IPS DF 6.9 (cell line): Measurements from ENCODE around the gene WDR27.

Experiments
- DNase-seq: peaks from one replicate; pipeline ENCODE4 v3.0.0-alpha.2; 2013; ENCODE audit warnings: low read depth, low spot score
- H3K27ac ChIP-seq: one replicate; pipeline ENCODE4 v1.5.1; 2013; ENCODE audit warnings: low read length, control low read depth
- H3K27me3 ChIP-seq: 2 replicates; pipeline ENCODE4 v1.6.1; 2013; ENCODE audit warnings: mild to moderate bottlenecking, low read length; ENCODE audit not compliant: control insufficient read depth, insufficient read depth
- H3K36me3 ChIP-seq: 2 replicates; pipeline ENCODE4 v1.6.1; 2013; ENCODE audit warnings: low read length; ENCODE audit not compliant: control insufficient read depth, insufficient read depth
- H3K4me1 ChIP-seq: 2 replicates; pipeline ENCODE4 v1.6.1; 2013; ENCODE audit warnings: low read length; ENCODE audit not compliant: control insufficient read depth, insufficient read depth
- H3K4me3 ChIP-seq: 2 replicates; pipeline ENCODE4 v1.5.1; 2013; ENCODE audit warnings: mild to moderate bottlenecking, low read length
- H3K9me3 ChIP-seq: 2 replicates; pipeline ENCODE4 v1.6.1; 2013; ENCODE audit warnings: low read length, inconsistent platforms; ENCODE audit not compliant: control insufficient read depth, insufficient read depth
- WGBS: extraction: QIAGEN DNeasy Blood & Tissue Kit; methylation state at CpG from one replicate; pipeline ENCODE4 v1.1.7; 2013; ENCODE audit warnings: mixed read lengths, missing lambda C conversion rate; ENCODE audit not compliant: insufficient read length, insufficient coverage; 5-methylcytosine and 5-hydroxymethylcytosine counted together

Gene WDR27

DNA sequence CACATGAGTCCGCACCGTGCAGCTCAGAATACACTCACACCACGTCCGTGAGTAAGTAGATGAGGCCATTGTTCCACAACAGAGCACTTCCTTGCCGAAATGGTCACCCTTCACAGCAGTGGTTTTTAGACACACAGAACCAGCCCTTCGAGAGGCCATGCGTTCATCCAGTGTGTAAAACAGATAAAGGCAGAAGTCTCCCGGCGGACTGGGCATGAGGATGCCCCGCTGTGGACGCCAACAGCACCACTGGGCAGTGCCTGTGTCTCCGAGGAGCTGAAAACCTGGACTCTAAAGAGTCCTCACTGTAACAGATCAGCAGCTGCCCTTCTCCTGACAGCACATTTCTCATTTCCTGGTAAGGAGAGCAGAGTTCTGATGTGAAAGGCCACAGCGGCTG, 75.2 kb downstream of the WDR27 start:
- WGBS: no CpG with 5 or more reads among the region's 13 CpGs
- Histone ChIP-seq H3K4me1 (no peaks in the 10 kb centered on the region; the same call in 1 of the 2 replicates), H3K9me3 (no peaks in the 10 kb centered on the region), H3K4me3 (no peak overlapping the region), H3K36me3 (peaks cover 10% of the 10 kb centered on the region), H3K27ac (no peak overlapping the region), H3K27me3 (no peaks in the 10 kb centered on the region)
- DNase-seq: no peak

DNA sequence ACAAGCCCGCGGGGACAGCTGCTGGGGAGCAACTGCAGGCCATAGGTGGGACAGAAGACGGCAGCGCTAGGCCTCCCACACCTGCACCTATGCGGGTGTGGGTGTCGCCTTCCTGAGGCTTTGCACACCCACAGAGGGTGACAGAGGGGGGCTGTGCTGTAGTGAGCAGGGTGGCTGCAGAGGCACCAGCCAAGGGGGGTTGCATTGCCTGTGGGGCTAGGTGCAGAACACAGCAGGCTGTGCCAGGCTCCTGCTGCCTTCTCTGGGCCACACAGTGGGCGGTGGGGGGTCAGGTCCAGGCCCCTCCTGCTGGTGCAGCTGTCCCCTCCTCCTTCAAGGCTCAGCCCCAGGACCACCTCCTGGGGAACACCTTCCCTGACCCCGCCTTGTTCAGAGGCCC, 75.7 kb downstream of the WDR27 start:
- H3K4me3 ChIP-seq: no peak overlapping the region
- no CpG with 5 or more reads among the region's 8 CpGs for WGBS
- no peak for DNase-seq
- H3K4me1 ChIP-seq: peaks cover 1% of the 10 kb centered on the region; the same call in 1 of the 2 replicates
- peaks cover 10% of the 10 kb centered on the region for H3K36me3 ChIP-seq
- no peaks in the 10 kb centered on the region for H3K9me3 ChIP-seq
- no peak overlapping the region for H3K27ac ChIP-seq
- no peaks in the 10 kb centered on the region for H3K27me3 ChIP-seq

DNA sequence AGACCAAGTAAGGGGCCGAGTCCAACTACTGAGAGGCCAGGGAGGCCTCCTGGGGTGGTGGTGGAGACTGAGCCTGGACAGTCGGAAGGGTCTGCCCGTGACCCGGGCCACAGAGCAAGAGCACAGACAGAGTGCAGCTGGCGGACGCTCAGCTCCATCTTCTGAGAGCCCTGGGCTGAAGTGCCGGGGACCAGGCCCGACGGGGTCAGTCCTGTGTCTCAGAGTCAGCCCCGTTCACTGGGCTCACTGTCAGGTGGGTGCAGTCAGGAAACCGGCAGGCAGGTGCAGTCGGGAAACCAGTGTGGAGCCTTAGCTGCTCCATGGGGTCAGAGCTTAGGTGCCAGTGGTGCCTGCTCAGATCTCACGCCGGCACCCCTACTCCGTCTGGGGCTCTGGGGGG, 76.5 kb downstream of the WDR27 start:
- DNase-seq: no peak
- no peak overlapping the region for H3K27ac ChIP-seq
- H3K36me3 ChIP-seq: peaks cover 10% of the 10 kb centered on the region

DNA sequence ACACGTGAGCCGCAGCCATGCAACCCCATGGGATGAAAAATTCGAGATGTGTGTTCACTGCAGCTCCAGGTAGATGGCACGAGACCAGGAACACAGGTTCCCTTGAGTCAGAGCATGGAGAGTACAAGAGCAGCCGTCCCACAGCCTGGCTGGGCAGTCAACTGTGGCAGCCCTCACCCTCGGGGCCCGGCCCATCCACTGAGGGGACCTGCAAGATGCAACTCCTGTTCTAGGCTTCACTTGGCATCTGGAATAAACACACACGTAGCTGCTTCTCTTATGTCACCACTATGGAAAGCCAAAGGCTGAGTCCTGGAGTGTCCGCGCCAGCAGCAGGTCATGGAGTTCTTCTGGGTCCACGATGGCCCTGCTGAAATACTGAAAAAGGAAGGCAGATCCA, 77.0 kb downstream of the WDR27 start:
- Histone ChIP-seq H3K9me3 (no peaks in the 10 kb centered on the region), H3K4me3 (no peak overlapping the region), H3K36me3 (peaks cover 10% of the 10 kb centered on the region), H3K27me3 (no peaks in the 10 kb centered on the region), H3K27ac (no peak overlapping the region), H3K4me1 (peaks cover 6% of the 10 kb centered on the region; the same call in 1 of the 2 replicates)
- no CpG with 5 or more reads among the region's 11 CpGs for WGBS
- DNase-seq: no peak

More for the DNA sequence above, 76.5 kb downstream of the WDR27 start:
- no CpG with 5 or more reads among the region's 15 CpGs for WGBS
- Histone ChIP-seq H3K4me1 (peaks cover 4% of the 10 kb centered on the region; the same call in 1 of the 2 replicates), H3K4me3 (no peak overlapping the region), H3K9me3 (no peaks in the 10 kb centered on the region), H3K27me3 (no peaks in the 10 kb centered on the region)

DNA sequence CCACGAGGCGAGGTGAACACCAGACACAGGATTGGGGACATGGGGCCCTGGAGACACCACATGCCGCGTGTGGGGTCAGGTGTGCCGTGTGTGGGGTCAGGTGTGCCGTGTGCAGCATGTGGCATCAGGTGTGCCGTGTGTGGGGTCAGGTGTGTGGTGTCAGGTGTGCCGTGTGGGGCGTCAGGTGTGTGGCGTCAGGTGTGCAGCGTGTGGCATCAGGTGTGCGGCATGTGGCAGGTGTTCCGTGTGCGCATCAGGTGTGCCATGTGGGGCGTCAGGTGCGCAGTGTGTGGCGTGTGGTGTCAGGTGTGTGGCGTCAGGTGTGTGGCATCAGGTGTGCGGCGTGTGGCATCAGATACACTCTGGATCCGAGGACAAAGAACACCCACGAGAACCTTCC, 77.9 kb downstream of the WDR27 start:
- WGBS: no CpG with 5 or more reads among the region's 22 CpGs
- no peaks in the 10 kb centered on the region for H3K9me3 ChIP-seq
- no peak for DNase-seq

DNA sequence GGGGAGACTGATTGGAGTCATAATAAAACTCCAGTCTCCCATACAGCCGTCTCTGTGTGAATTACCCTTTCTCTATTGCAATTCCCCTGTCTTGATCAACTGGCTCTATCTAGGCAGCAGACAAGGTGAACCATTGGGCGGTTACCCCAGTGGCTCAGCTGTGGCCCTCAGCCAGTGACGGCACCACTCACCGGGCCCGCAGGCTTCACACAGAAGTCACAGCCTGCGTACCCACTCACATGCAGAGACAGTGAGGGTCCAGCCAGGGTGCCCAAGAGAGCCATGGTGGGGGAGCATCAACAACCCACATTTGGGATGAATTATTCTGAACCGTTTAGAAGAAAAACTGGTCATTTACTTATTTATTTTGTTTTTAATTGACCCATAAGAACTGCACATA, 78.5 kb downstream of the WDR27 start:
- H3K36me3 ChIP-seq: peaks cover 10% of the 10 kb centered on the region
- no peak overlapping the region for H3K27ac ChIP-seq
- no peak for DNase-seq
- H3K27me3 ChIP-seq: no peaks in the 10 kb centered on the region
- H3K4me1 ChIP-seq: peaks cover 6% of the 10 kb centered on the region; the same call in 1 of the 2 replicates
- H3K9me3 ChIP-seq: no peaks in the 10 kb centered on the region
- WGBS: no CpG with 5 or more reads among the region's 7 CpGs
- no peak overlapping the region for H3K4me3 ChIP-seq

More for the DNA sequence above, 77.9 kb downstream of the WDR27 start:
- no peak overlapping the region for H3K27ac ChIP-seq
- H3K27me3 ChIP-seq: no peaks in the 10 kb centered on the region
- H3K4me3 ChIP-seq: no peak overlapping the region
- H3K4me1 ChIP-seq: peaks cover 6% of the 10 kb centered on the region; the same call in 1 of the 2 replicates
- H3K36me3 ChIP-seq: peaks cover 10% of the 10 kb centered on the region

DNA sequence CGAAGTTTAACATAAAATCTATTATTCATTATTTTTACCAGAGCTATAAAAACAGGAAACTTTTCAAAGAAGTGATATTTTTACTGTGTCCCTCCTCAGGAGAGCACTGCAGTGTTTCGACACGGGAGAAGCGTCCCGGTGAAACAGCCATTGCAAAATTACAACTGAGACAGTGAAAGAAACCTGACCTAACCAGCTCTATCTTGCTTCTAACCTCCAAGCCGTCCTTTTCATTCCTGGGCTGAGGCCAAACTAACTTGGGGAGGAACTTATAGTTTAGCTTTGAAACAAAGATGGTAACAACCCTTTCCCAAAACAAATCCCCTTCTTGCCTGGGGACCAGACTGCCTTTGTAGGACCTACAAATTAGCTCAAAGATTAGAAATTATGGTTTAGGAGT, 79.2 kb downstream of the WDR27 start:
- H3K9me3 ChIP-seq: no peaks in the 10 kb centered on the region
- peaks cover 6% of the 10 kb centered on the region; the same call in 1 of the 2 replicates for H3K4me1 ChIP-seq
- no CpG with 5 or more reads among the region's 6 CpGs for WGBS
- H3K27me3 ChIP-seq: no peaks in the 10 kb centered on the region
- no peak overlapping the region for H3K4me3 ChIP-seq
- DNase-seq: no peak
- H3K27ac ChIP-seq: no peak overlapping the region
- H3K36me3 ChIP-seq: peaks cover 10% of the 10 kb centered on the region

DNA sequence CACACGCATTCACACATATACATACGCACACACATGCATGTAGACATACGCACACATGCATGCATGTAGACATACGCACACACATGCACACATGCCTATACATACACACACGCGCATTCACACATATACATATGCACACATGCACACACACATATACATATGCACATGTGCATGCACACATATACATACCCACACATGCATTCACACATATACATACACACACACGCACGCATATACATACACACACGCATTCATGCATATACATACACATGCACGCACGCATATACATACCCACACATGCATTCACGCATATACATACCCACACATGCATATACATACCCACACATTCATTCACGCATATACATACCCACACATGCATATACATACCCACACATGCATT, 80.5 kb downstream of the WDR27 start:
- no peak for DNase-seq
- H3K36me3 ChIP-seq: peaks cover 6% of the 10 kb centered on the region
- H3K4me1 ChIP-seq: peaks cover 6% of the 10 kb centered on the region; the same call in 1 of the 2 replicates
- WGBS: 100% methylated on average over 7 of the region's 13 CpGs
- H3K4me3 ChIP-seq: no peak overlapping the region
- H3K27me3 ChIP-seq: no peaks in the 10 kb centered on the region
- H3K27ac ChIP-seq: no peak overlapping the region
- H3K9me3 ChIP-seq: no peaks in the 10 kb centered on the region

DNA sequence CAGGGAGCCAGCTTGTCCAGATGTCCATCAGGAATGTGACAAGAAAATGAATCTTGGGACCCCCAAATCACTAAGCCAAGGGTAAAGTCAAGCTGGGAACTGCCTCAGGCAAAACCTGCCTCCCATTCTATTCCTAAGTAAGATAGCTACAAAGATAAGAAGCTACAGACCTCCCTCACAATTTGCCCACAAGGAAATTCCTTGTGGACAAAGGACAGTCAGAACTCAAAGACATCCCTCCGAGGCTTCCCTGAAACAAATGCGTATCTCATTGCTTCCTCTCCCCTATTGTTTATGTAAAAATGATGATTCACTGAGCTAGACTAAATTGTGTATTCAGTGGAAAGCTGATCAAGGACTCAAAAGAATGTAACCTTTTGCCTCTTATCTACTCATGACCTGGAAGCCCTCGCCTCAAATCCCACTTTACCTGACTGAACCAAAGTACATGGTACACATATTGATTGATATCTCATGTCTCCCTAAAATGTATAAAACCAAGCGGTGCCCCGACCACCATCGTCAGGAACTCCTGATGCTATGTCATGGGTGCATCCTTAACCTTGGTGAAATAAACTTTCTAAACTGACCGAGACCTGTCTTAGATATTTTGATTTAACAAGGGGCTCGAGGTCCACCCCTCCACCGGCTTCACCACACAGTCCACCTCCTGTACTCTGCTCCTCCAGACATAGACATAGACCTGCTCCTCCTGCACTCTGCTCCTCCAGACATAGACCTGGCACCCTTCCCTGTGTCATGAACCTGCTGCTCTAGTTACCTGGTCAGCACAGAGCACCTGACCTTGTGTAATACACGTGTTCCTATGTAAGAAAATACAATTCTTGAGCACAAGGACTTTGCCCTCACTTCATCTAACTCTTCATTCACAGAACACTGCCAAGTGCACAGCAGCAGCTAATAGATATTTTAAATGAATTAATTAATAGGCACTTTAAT, 81.4 kb downstream of the WDR27 start:
- no peaks in the 10 kb centered on the region for H3K9me3 ChIP-seq
- H3K27me3 ChIP-seq: no peaks in the 10 kb centered on the region
- H3K36me3 ChIP-seq: peaks cover 4% of the 10 kb centered on the region; the same call in 1 of the 2 replicates
- H3K4me3 ChIP-seq: no peak overlapping the region
- DNase-seq: no peak
- WGBS: no CpG with 5 or more reads among the region's 10 CpGs
- H3K27ac ChIP-seq: no peak overlapping the region
- peaks cover 6% of the 10 kb centered on the region; the same call in 1 of the 2 replicates for H3K4me1 ChIP-seq

DNA sequence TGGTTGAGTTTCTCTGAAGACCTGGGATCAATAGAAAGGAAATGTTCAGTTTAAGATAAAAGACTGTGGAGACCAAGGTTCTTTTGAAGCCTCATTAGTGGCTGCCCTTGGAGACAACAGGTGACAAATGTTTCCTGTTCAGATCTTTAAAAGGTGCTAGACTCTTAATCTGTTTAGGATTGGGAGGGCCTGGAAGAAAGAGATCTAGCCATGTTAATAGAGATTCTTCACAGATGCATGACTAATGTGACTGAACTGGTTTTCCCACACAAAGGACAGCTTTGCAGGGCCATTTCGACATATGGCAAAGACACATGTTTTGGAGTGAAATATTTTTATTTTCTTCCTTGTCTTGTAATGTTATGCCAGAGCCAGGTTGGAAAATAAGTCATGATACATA, 82.2 kb downstream of the WDR27 start:
- WGBS: no CpG with 5 or more reads among the region's 1 CpG
- no peaks in the 10 kb centered on the region for H3K9me3 ChIP-seq
- H3K4me3 ChIP-seq: no peak overlapping the region
- H3K27ac ChIP-seq: no peak overlapping the region
- DNase-seq: no peak
- H3K27me3 ChIP-seq: no peaks in the 10 kb centered on the region
- H3K36me3 ChIP-seq: peaks cover 4% of the 10 kb centered on the region; the same call in 1 of the 2 replicates
- peaks cover 6% of the 10 kb centered on the region; the same call in 1 of the 2 replicates for H3K4me1 ChIP-seq
